IPS-15b (cell line): ENCODE data around the gene TRABD2A.
"Not testable (repeated sequence)": the region's sequence is repeated elsewhere in the genome, so short reads cannot be mapped to it uniquely, and the experiment has no call there.

Experiments used
- H3K27me3 ChIP-seq: one replicate; pipeline ENCODE4 v1.6.1; 2013; ENCODE audit warnings: low read length; ENCODE audit not compliant: control insufficient read depth, insufficient read depth
- H3K36me3 ChIP-seq: one replicate; pipeline ENCODE4 v1.6.1; 2013; ENCODE audit warnings: low read length; ENCODE audit not compliant: control insufficient read depth, insufficient read depth
- H3K4me1 ChIP-seq: one replicate; pipeline ENCODE4 v1.6.1; 2013; ENCODE audit warnings: mild to moderate bottlenecking, low read length; ENCODE audit not compliant: control insufficient read depth, insufficient read depth
- H3K4me3 ChIP-seq: one replicate; pipeline ENCODE4 v1.5.1; 2013; ENCODE audit warnings: low read depth, low read length
- H3K9ac ChIP-seq: one replicate; pipeline ENCODE4 v1.6.1; 2013; ENCODE audit warnings: low read depth, mild to moderate bottlenecking, low read length
- H3K9me3 ChIP-seq: one replicate; pipeline ENCODE4 v1.6.1; 2013; ENCODE audit warnings: mild to moderate bottlenecking, low read length; ENCODE audit not compliant: control insufficient read depth, insufficient read depth

TRABD2A gene

DNA sequence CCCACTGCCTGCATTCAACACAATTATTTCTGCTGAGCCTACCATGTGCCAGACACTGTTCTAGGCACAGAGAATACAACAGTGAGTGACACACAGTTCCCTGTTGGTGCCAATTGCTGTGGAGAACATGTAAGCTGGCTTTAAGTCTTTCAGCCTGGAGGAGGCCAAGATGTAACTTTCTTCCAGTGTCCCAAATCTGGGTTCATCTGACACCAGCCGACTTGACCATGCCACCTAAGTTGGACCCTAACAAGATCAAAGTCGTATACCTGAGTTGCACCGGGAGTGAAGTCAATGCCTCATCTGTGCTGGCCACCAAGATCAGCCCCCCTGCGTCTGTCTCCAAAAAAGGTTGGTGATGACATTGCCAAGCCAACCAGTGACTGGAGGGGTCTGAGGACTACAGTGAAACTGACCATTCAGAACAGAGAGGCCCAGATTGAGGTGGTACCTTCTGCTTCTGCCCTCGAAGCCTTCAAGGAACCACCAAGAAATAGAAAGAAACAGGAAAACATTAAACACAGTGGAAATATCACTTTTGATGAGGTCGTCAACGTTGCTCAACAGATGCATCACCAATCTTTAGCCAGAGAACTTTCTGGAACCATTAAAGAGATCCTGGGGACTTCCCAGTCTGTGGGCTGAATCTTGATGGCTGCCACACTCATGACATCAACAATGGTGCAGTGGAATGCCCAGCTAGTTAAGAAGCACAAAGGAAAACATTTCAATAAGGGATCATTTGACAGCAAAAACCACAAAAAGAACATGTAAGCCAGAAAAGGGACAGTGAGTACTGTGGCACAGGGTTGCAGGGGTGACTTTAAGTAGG, 6.3 kb downstream of the TRABD2A start:
- Histone ChIP-seq H3K9me3 (no peaks in the 10 kb centered on the region), H3K27me3 (peaks cover 39% of the 10 kb centered on the region), H3K9ac (no peak overlapping the region), H3K36me3 (no peaks in the 10 kb centered on the region), H3K4me1 (no peaks in the 10 kb centered on the region), H3K4me3 (no peak overlapping the region)

DNA sequence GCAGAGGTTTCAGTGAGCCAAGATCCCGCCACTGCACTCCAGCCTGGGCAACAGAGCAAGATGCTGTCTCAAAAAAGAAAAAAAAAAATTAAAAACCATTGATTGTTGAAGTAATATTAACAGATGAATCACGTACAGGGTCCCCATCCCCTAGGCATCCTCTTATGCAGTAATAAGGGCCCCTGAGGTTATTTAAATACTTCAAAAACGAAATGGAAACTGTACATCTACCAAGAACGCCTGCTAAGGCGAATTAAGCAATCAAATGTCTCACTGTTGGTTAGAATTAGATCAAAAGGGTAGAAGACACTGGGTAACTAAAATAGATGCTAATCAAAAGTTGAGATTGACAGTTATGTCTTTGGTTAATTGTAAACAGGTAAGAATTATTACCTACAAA, 7.5 kb downstream of the TRABD2A start:
- H3K4me1 ChIP-seq: no peaks in the 10 kb centered on the region
- H3K27me3 ChIP-seq: peaks cover 27% of the 10 kb centered on the region
- H3K36me3 ChIP-seq: no peaks in the 10 kb centered on the region
- H3K4me3 ChIP-seq: no peak overlapping the region
- no peaks in the 10 kb centered on the region for H3K9me3 ChIP-seq
- H3K9ac ChIP-seq: no peak overlapping the region

DNA sequence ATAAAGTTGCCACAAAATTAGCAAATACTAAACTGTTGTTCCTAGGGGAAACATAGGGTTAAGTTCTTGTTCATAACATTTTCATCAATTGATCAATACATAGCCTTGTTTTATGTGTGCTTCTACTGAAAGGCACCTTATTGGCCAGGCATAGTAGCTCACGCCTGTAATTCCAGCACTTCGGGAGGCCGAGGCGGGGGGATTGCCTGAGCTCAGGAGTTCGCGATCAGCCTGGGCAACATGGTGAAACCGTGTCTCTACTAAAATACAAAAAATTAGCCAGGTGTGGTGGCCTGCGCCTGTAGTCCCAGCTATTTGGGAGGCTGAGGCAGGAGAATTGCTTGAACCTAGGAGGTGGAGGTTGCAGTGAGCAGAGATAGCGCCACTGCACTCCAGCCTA, 8.2 kb downstream of the TRABD2A start:
- H3K36me3 ChIP-seq, H3K4me1 ChIP-seq, H3K9ac ChIP-seq, H3K4me3 ChIP-seq, H3K9me3 ChIP-seq: not testable (repeated sequence)
- peaks cover 20% of the 10 kb centered on the region for H3K27me3 ChIP-seq

DNA sequence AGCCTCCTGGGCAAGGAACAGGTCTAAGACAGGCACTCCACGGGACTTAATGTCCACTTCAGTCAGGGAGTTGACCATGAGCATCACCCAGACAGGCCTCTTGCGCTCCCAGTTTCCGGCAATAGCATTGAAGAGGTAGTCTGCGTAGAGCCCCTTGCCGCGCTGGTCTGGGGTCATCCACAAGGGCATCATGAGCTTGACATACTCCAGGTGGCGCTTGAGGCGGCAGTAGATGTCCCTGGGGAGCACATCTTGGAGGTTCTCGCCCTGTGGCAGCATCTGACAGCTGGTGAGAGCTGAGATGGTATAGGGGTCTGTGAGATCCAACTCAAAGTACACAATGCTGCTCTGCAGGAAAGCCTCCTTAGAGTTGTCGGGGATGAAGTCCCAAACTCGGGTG, 10.6 kb downstream of the TRABD2A start:
- Histone ChIP-seq H3K9me3 (no peaks in the 10 kb centered on the region), H3K9ac (no peak overlapping the region), H3K36me3 (no peaks in the 10 kb centered on the region), H3K27me3 (peaks cover 2% of the 10 kb centered on the region), H3K4me3 (no peak overlapping the region), H3K4me1 (no peaks in the 10 kb centered on the region)

DNA sequence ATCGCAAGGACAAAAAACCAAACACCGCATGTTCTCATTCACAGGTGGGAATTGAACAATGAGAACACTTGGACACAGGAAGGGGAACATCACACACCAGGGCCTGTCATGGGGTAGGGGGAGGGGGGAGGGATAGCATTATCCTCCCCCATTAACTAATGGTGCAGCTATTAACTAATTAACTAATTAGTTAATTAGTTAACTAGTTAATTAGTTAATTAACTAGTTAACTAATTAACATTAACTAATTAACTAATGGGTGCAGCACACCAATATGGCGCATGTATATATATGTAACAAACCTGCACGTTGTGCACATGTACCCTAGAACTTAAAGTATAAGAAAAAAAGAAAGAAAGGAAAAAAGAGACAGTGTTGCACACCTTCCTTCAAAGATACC, 12.6 kb downstream of the TRABD2A start:
- H3K9ac ChIP-seq, H3K9me3 ChIP-seq, H3K4me3 ChIP-seq, H3K36me3 ChIP-seq, H3K4me1 ChIP-seq, H3K27me3 ChIP-seq: not testable (repeated sequence)

DNA sequence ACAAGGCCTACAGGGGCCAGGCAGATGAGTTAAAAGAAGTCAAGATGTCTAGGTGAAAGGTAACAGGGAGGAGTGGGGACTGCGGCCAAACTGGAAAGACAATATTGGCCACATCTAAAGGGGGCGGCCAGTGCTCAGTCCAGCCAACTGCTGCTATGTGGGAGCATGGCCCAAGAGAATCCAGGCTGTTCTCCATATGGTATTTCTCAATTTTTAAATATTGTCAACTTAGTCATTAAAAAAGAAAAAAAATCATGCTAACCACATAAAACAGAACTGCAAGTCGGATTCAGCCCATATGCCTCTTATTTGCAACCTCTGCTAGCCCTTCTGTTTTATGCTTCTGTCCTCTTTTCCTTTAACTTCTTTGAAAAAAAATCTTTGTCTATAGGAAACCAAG, 14.8 kb downstream of the TRABD2A start:
- H3K4me3 ChIP-seq: no peak overlapping the region
- H3K4me1 ChIP-seq: peaks cover 10% of the 10 kb centered on the region
- H3K36me3 ChIP-seq: no peaks in the 10 kb centered on the region
- H3K9ac ChIP-seq: no peak overlapping the region
- no peaks in the 10 kb centered on the region for H3K27me3 ChIP-seq
- H3K9me3 ChIP-seq: no peaks in the 10 kb centered on the region

DNA sequence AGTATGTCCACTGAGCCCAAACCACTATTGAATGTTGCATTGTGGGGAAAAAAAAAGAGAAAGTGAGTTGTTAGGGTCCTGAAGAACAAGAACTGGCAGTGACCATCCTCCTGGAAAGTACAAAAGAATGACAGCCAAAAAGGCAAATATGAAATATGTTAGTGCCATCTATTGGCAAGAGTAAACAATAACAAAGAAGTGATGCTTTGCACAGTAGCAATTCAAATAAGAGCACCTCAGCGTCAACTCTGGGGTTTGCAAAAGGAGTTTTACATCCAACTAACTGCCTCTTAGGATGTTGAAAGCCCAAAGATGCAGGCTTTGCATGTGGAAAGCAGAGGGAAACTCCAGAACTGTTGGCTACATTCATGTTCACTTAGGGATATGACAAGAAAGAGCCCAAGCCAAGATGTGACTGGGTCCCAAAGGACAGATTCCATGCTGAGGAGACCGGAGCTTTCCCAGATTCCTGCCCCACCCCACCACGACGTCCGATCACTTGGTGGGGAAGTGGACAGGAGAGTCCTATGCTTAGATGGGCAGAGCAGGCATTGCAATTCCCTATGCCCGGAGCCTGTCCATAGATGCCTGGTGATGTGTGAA, 15.6 kb downstream of the TRABD2A start:
- no peak overlapping the region for H3K9ac ChIP-seq

DNA sequence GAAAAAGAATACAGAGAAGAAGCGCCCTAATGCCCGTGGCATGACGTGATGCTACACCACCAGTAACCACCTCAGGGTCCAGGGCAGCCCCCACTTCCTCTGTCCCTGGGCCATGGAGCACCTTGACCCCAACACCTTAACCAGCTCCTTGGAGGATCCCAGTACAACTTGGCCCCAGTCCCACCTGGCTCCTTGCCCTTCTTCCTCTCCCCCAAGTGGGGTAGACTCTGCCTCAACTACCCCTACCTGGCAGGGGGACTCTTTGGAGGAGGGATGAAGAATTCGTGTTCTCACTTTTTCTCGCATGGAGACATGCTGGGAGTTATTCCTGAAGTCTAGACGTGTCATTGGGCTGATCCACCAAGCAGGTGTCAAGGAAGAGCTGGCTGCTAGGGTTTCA, 18.9 kb downstream of the TRABD2A start:
- Histone ChIP-seq H3K9ac (no peak overlapping the region), H3K4me3 (no peak overlapping the region), H3K27me3 (peaks cover 9% of the 10 kb centered on the region), H3K4me1 (peaks cover 14% of the 10 kb centered on the region), H3K9me3 (no peaks in the 10 kb centered on the region), H3K36me3 (no peaks in the 10 kb centered on the region)

More for the DNA sequence above, 15.6 kb downstream of the TRABD2A start:
- no peak overlapping the region for H3K4me3 ChIP-seq
- H3K36me3 ChIP-seq: no peaks in the 10 kb centered on the region
- H3K4me1 ChIP-seq: peaks cover 10% of the 10 kb centered on the region
- H3K9me3 ChIP-seq: no peaks in the 10 kb centered on the region
- no peaks in the 10 kb centered on the region for H3K27me3 ChIP-seq

DNA sequence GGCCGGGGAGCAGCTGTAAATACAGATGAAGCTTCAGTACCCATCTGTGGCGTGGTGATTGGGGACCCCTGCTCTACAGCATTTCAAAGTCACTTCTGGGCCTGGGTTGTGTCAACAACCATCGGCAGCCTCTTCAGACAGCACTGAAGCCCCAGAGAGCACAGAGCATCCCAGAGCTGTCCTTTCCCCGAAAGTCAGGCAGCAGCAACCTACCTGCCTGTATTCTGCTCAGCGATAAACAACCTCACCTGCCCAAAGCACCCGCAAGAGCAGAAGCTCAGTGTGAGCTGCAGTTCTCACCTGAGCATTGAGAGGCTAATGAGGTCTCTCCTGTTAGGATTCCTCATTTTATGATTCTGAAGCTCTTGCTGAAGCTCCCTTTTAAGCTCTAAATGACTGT, 19.3 kb downstream of the TRABD2A start:
- Histone ChIP-seq H3K4me1 (peaks cover 19% of the 10 kb centered on the region), H3K27me3 (peaks cover 14% of the 10 kb centered on the region), H3K9ac (peak overlapping the region; percentile 47), H3K9me3 (no peaks in the 10 kb centered on the region), H3K36me3 (no peaks in the 10 kb centered on the region), H3K4me3 (no peak overlapping the region)

DNA sequence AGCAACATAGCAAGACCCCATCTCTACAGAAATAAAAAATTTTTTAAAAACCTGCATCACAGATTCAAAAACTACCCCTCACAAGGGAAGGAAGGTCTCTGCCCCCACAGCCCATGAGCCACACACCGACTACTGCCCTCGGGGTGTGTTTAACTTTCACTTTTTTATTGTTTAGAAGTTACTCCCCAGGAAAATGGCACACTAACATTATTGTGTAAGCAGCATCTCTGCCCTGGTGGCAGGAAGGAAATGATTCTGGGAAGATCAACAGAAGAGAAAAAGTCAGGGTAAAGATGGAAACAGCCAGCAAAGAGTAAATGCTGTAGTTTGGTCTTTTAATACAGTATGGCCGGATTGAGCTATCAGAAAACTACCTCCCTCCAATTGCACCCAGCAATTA, 21.9 kb downstream of the TRABD2A start:
- H3K9ac ChIP-seq: no peak overlapping the region
- no peak overlapping the region for H3K4me3 ChIP-seq
- peaks cover 36% of the 10 kb centered on the region for H3K27me3 ChIP-seq
- H3K36me3 ChIP-seq: no peaks in the 10 kb centered on the region
- H3K4me1 ChIP-seq: peaks cover 32% of the 10 kb centered on the region
- no peaks in the 10 kb centered on the region for H3K9me3 ChIP-seq

DNA sequence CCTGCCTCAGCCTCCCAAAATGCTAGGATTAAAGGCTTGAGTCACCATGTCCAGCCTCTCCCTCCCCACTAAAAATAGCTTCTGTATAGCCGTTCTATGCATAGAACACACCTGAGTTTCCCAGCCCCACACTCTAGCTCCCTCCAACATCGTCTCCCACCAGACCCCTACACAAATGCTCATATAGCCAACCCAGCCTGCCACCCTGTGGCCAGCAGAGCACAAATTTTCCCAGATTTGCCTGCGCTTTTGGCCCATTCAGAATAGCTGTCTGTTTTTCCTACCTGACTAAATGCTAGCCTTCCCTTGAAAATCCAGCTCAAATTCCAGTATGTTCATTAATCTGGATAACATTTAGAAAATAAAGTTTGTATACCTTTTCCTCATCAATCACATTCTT, 22.8 kb downstream of the TRABD2A start:
- H3K4me3 ChIP-seq: no peak overlapping the region
- H3K4me1 ChIP-seq: peaks cover 32% of the 10 kb centered on the region
- no peaks in the 10 kb centered on the region for H3K36me3 ChIP-seq
- no peaks in the 10 kb centered on the region for H3K9me3 ChIP-seq
- H3K27me3 ChIP-seq: peaks cover 38% of the 10 kb centered on the region
- no peak overlapping the region for H3K9ac ChIP-seq

DNA sequence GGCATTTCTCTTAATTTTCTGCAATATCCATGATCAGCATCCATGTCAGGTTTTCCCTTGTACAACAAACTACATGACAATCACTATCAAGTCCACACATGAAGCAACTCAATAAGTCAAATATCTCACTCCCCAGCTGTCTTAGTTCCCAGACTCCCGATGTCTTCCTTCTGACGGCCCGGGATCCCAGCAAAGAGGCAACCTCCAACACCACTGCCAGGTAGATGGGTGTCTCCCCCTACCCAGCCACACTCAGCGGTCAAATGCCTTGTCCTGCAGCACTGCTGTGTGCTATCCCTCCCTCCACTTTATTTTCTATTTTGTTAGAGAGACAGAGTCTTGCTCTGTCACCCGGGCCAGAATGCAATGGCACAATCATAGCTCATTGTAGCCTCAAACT, 23.3 kb downstream of the TRABD2A start:
- H3K4me1 ChIP-seq: peaks cover 32% of the 10 kb centered on the region
- no peaks in the 10 kb centered on the region for H3K9me3 ChIP-seq
- H3K27me3 ChIP-seq: peaks cover 38% of the 10 kb centered on the region
- no peaks in the 10 kb centered on the region for H3K36me3 ChIP-seq
- H3K4me3 ChIP-seq: no peak overlapping the region
- no peak overlapping the region for H3K9ac ChIP-seq
